ENCODE results near the gene CARS1.

DNA sequence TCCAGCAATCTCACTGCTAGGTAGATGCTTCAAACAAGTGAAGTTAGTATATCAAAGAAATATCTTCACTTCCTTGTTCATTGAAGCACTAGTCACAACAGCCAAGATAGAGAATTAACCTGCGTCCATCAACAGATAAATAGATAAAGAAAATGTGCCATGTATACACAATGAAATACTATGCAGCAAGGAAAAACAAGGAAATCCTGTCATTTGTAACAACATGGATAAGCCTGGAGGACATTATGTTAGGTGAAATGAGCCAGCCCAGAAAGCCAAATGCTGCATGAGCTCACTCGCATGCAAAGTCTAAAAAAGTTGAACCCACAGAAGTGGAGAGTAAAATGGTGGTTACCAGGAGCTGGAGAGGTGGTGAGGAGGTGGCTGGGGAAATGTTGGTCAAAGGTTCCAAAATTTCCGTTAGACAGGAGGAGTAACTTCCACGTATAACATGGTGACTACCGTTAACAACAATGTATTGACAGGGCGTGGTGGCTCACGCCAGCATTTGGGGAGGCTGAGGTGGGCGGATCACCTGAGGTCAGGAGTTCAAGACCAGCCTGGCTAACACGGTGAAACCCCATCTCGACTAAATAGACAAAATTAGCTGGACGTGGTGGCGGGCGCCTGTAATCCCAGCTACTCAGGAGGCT, 23.6 kb upstream of the CARS1 start:
- TF ChIP-seq, protein P1, sequence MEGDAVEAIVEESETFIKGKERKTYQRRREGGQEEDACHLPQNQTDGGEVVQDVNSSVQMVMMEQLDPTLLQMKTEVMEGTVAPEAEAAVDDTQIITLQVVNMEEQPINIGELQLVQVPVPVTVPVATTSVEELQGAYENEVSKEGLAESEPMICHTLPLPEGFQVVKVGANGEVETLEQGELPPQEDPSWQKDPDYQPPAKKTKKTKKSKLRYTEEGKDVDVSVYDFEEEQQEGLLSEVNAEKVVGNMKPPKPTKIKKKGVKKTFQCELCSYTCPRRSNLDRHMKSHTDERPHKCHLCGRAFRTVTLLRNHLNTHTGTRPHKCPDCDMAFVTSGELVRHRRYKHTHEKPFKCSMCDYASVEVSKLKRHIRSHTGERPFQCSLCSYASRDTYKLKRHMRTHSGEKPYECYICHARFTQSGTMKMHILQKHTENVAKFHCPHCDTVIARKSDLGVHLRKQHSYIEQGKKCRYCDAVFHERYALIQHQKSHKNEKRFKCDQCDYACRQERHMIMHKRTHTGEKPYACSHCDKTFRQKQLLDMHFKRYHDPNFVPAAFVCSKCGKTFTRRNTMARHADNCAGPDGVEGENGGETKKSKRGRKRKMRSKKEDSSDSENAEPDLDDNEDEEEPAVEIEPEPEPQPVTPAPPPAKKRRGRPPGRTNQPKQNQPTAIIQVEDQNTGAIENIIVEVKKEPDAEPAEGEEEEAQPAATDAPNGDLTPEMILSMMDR (IDR thresholded peaks at IDR 0.05) = no peak
- TF ChIP-seq EZH2 (IDR thresholded peaks at IDR 0.05) = no peak

Data from neural progenitor cell (in vitro differentiated cells).